SK-N-SH (cell line): ENCODE measurements around the gene PRPF6. TPM values are rescaled to one million over a fixed set of nuclear protein-coding genes. Genes with fewer than 3 reads are reported as not detected.

Source experiments
- CTCF ChIA-PET: fragments of 300-600, 350-600 bp; formaldehyde crosslinking; extraction: SDS; loops from one replicate; lab custom pipeline; 2021; lab: Yijun Ruan, JAX
- POLR2A ChIA-PET: fragments of 350-600 bp; sonication (Branson Sonifier 250); formaldehyde crosslinking; extraction: SDS; loops from one replicate; lab custom pipeline; 2020; ENCODE audit warnings: antibody characterized with exemption, inconsistent platforms; lab: Yijun Ruan, JAX
- DNase-seq: peaks from one replicate; pipeline ENCODE4 v3.0.0; 2012
- H2AFZ ChIP-seq: fragments of 200-600 bp; sonication (generic); 2 replicates; pipeline ENCODE4 v1.8.1; 2016; ENCODE audit warnings: antibody characterized with exemption, mild to moderate bottlenecking, low read depth
- H3F3A ChIP-seq: fragments of 200-600 bp; sonication (generic); replicated peaks from 2 replicates; pipeline ENCODE3; 2016; ENCODE audit warnings: antibody characterized with exemption, mild to moderate bottlenecking; ENCODE audit not compliant: insufficient read depth
- H3K27ac ChIP-seq, 2 experiments: fragments of 200-500 bp in 1 of 2; fragments of 200-600 bp in 1 of 2; sonication (Bioruptor generic) in 1 of 2; sonication (generic), shearing (Covaris generic) in 1 of 2; 2 replicates each; pipeline versions ENCODE4 v1.5.1 to v1.6.1; 2014 to 2016; ENCODE audit warnings: low read depth in 2 of 2, inconsistent platforms in 1 of 2, low read length in 1 of 2, mild to moderate bottlenecking in 1 of 2, mixed read lengths in 1 of 2
- H3K27me3 ChIP-seq: fragments of 200-600 bp; sonication (generic), shearing (Covaris generic); 2 replicates; pipeline ENCODE4 v1.6.1; 2016; ENCODE audit warnings: mixed run types; ENCODE audit not compliant: insufficient read depth
- H3K36me3 ChIP-seq, 2 experiments: fragments of 200-500 bp in 1 of 2; fragments of 200-600 bp in 1 of 2; sonication (Bioruptor generic) in 1 of 2; sonication (generic) in 1 of 2; replicated peaks in 1 of 2; 2 replicates each; pipeline versions ENCODE3 to v1.5.1; 2014 to 2016; ENCODE audit warnings: low read length in 1 of 2, mild to moderate bottlenecking in 1 of 2; ENCODE audit not compliant: insufficient read depth in 2 of 2, control insufficient read depth in 1 of 2
- H3K4me1 ChIP-seq, 2 experiments: fragments of 200-500 bp in 1 of 2; fragments of 200-600 bp in 1 of 2; sonication (Bioruptor generic) in 1 of 2; sonication (generic), shearing (Covaris generic) in 1 of 2; 2 replicates each; pipeline versions ENCODE4 v1.5.1 to v1.6.1; 2014 to 2016; ENCODE audit warnings: low read depth in 1 of 2, low read length in 1 of 2, mixed run types in 1 of 2; ENCODE audit not compliant: insufficient read depth in 2 of 2, control insufficient read depth in 1 of 2
- H3K4me2 ChIP-seq: fragments of 200-600 bp; sonication (generic), shearing (Covaris generic); 2 replicates; pipeline ENCODE4 v1.6.1; 2017; ENCODE audit warnings: mixed run types
- H3K4me3 ChIP-seq, 2 experiments: fragments of 200-500 bp in 1 of 2; fragments of 200-600 bp in 1 of 2; sonication (Bioruptor generic) in 1 of 2; sonication (generic), shearing (Covaris generic) in 1 of 2; 2 replicates each; pipeline versions ENCODE4 v1.5.1 to v1.8.1; 2014 to 2016; ENCODE audit warnings: low read depth in 2 of 2, inconsistent platforms in 1 of 2, low read length in 1 of 2, mild to moderate bottlenecking in 1 of 2, mixed read lengths in 1 of 2, moderate library complexity in 1 of 2
- H3K79me2 ChIP-seq: fragments of 200-600 bp; sonication (generic); 2 replicates; pipeline ENCODE4 v1.8.1; 2017; ENCODE audit warnings: mild to moderate bottlenecking; ENCODE audit not compliant: insufficient read depth
- H3K9ac ChIP-seq: fragments of 200-600 bp; sonication (generic); 2 replicates; pipeline ENCODE4 v1.6.1; 2017; ENCODE audit warnings: mixed run types
- H3K9me2 ChIP-seq: fragments of 200-600 bp; sonication (generic); 2 replicates; pipeline ENCODE4 v1.6.1; 2017; ENCODE audit warnings: mixed run types
- H3K9me3 ChIP-seq: fragments of 200-600 bp; sonication (generic); 2 replicates; pipeline ENCODE4 v1.6.1; 2017; ENCODE audit warnings: mixed run types, mild to moderate bottlenecking, moderate library complexity
- H4K20me1 ChIP-seq: fragments of 200-600 bp; sonication (generic); 2 replicates; pipeline ENCODE4 v1.6.1; 2017; ENCODE audit warnings: mild to moderate bottlenecking, mixed run types; ENCODE audit not compliant: insufficient read depth
- GABPA ChIP-seq: IDR thresholded peaks from 2 replicates; pipeline ENCODE4 v1.4.0; 2012; ENCODE audit warnings: low read depth, mild to moderate bottlenecking
- GATA2 ChIP-seq: sonication (generic); formaldehyde crosslinking; IDR thresholded peaks from 2 replicates; pipeline ENCODE4 v1.5.0; 2020; ENCODE audit warnings: mild to moderate bottlenecking, missing genetic modification reagents
- MXI1 ChIP-seq: IDR thresholded peaks from 2 replicates; pipeline ENCODE4 v1.6.1; 2012; ENCODE audit warnings: mild to moderate bottlenecking, low read depth, low read length, improper control_type of control experiment
- NRF1 ChIP-seq: IDR thresholded peaks from 2 replicates; pipeline ENCODE4 v1.6.1; 2012; ENCODE audit warnings: low read depth, mild to moderate bottlenecking, low read length
- POLR2AphosphoS5 ChIP-seq: IDR thresholded peaks from 2 replicates; pipeline ENCODE4 v1.6.1; 2012; ENCODE audit warnings: low read depth, low read length
- RXRA ChIP-seq: IDR thresholded peaks from 2 replicates; pipeline ENCODE4 v1.4.0; 2012; ENCODE audit warnings: low read depth, mild to moderate bottlenecking, borderline replicate concordance
- SMC3 ChIP-seq: IDR thresholded peaks from 2 replicates; pipeline ENCODE4 v1.6.1; 2012; ENCODE audit warnings: low read depth, low read length, improper control_type of control experiment
- TEAD4 ChIP-seq: IDR thresholded peaks from 2 replicates; pipeline ENCODE4 v1.4.0; 2012; ENCODE audit warnings: mild to moderate bottlenecking, borderline replicate concordance; ENCODE audit not compliant: insufficient read depth
- WGBS: methylation state at CpG from one replicate; pipeline ENCODE4 v1.1.6; 2017; ENCODE audit warnings: low lambda C conversion rate; 5-methylcytosine and 5-hydroxymethylcytosine counted together
- polyA plus RNA-seq, 3 experiments: library from polyadenylated mRNA; depleted of rRNA; stranded (reverse); fragments of >200 nt; gene quantifications; 2 replicates each; pipeline ENCODE4 v1.2.3, GENCODE V29; 2012
- TF ChIP-seq, protein P1 (sequence below): IDR thresholded peaks from 2 replicates; pipeline ENCODE4; 2012
- TF ChIP-seq, protein P2 (sequence below): IDR thresholded peaks from 2 replicates; pipeline ENCODE4 v1.4.0; 2012; ENCODE audit warnings: low read depth, borderline replicate concordance

Gene PRPF6
- polyA plus RNA-seq, 1 of the 3 experiments (the other 2 are of a cell fraction) = 59.1 TPM

DNA sequence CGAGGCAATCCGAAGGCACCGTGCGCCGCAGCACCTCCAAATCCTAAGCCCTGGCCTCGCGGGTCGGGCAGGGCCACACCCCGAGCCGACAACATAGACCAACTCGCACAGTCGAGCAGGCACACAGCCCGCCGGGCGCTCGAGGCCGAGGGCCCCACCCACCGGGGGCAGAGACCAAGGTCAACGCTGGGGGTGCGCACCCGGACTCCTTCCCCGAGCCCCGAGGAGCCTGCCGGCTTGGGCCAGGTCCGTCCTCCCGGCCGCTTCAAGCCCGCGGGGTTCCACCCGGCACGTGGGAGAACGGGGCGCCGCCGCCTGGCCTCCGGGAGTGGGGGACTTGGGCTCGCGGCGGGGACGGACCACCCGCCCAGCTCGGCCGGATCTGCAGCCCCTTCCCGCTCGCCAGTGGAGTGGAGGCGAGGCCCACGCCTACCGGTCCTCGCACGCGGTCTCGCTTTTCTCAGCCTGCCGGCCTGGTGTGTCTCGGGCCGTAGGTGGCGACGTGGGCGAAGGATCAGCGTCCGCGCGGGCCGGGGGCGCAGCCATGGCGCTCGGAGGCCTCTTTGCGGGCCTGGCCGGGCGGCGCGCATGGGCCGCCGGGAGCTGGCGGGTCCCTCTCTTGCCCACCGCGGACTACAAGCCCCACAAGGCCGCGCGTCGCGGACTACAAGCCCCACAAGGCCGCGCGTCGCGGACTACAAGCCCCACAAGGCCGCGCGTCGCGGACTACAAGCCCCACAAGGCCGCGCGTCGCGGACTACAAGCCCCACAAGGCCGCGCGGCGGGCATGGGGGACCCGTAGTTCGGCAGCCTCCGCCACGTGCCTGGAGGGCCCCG, 24.9 kb upstream of the PRPF6 start, which contains the start of gene UCKL1 (continued):
- TF ChIP-seq TEAD4 (no peak), GABPA (peak; percentile 60), MXI1 (peak; percentile 97), RXRA (no peak), SMC3 (no peak), NRF1 (no peak), POLR2AphosphoS5 (peak; percentile 70; the same call in 1 of the 2 replicates)
- TF ChIP-seq, protein P1, sequence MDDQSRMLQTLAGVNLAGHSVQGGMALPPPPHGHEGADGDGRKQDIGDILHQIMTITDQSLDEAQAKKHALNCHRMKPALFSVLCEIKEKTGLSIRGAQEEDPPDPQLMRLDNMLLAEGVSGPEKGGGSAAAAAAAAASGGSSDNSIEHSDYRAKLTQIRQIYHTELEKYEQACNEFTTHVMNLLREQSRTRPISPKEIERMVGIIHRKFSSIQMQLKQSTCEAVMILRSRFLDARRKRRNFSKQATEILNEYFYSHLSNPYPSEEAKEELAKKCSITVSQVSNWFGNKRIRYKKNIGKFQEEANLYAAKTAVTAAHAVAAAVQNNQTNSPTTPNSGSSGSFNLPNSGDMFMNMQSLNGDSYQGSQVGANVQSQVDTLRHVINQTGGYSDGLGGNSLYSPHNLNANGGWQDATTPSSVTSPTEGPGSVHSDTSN = peak; percentile 23; the same call in 1 of the 2 replicates
- TF ChIP-seq, protein P2, sequence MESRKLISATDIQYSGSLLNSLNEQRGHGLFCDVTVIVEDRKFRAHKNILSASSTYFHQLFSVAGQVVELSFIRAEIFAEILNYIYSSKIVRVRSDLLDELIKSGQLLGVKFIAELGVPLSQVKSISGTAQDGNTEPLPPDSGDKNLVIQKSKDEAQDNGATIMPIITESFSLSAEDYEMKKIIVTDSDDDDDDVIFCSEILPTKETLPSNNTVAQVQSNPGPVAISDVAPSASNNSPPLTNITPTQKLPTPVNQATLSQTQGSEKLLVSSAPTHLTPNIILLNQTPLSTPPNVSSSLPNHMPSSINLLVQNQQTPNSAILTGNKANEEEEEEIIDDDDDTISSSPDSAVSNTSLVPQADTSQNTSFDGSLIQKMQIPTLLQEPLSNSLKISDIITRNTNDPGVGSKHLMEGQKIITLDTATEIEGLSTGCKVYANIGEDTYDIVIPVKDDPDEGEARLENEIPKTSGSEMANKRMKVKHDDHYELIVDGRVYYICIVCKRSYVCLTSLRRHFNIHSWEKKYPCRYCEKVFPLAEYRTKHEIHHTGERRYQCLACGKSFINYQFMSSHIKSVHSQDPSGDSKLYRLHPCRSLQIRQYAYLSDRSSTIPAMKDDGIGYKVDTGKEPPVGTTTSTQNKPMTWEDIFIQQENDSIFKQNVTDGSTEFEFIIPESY = peak; percentile 56

DNA sequence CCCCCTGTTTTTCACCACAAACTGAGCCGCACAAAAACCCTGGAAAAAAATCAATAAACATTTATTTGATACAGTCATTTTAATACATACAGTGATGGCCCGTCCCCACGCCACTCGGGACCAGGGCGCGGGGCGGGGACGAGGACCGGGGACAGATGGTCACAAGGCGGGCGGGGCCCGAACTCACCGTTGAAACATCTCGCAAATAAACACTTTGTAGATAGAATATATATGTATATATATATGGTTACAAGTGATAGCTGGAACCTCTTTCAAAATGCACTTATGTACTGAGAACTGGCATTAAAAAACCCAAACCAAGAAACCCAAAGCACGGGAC, 24.3 kb upstream of the PRPF6 start:
- Histone ChIP-seq H3K27me3 (no peaks in the 10 kb centered on the region), H3K36me3 (peaks cover 0 to 25% of the 10 kb centered on the region in 2 experiments), H3K4me2 (peak overlapping the region; percentile 97), H3K4me1 (peaks cover 6 to 27% of the 10 kb centered on the region in 2 experiments; a peak in 1 of 4 replicates), H2AFZ (peak overlapping the region; percentile 56; the same call in 1 of the 2 replicates), H3K79me2 (peaks cover 46% of the 10 kb centered on the region), H3K9ac (peak overlapping the region; percentile 62; the same call in 1 of the 2 replicates), H3K9me3 (no peaks in the 10 kb centered on the region), H3K4me3 (peak overlapping the region; percentile 67 to 70), H3K9me2 (no peaks in the 10 kb centered on the region), H4K20me1 (peaks cover 32% of the 10 kb centered on the region), H3K27ac (peak overlapping the region; percentile 72 to 79), H3F3A (peaks cover 8% of the 10 kb centered on the region)
- ChIA-PET POLR2A (interaction anchor here (1.4 to 1.5 kb wide), 2 partner anchors 23 to 24 kb away, joined by 3 to 4 read pairs; partner anchors contain the start of genes PRPF6 and SAMD10), CTCF (interaction anchor here (0.8 to 4.8 kb wide), 7 partner anchors 18 to 182 kb away, joined by 3 to 32 read pairs (median 5); partner anchors contain the start of genes PRPF6 and SAMD10)
- TF ChIP-seq POLR2AphosphoS5 = 0 out of 2 replicates have a peak, but pooled peaks have one; percentile 15
- TF ChIP-seq GATA2 (CRISPR knock-in tag) = no peak
- WGBS = 2% methylated on average over 15 of the region's 15 CpGs
- DNase-seq = no peak
